ENCODE results near the gene SFXN4. TPM values are rescaled to one million over a fixed set of nuclear protein-coding genes. Genes with fewer than 3 reads are reported as not detected.
A peak's percentile ranks its signal among the peaks of the same experiment; 100 is the strongest.
"Not testable (repeated sequence)": the region's sequence is repeated elsewhere in the genome, so short reads cannot be mapped to it uniquely, and the experiment has no call there.

SFXN4 gene
- polyA plus RNA-seq, 3 donors = 28.2 to 34.2 (median 31.9) TPM

DNA sequence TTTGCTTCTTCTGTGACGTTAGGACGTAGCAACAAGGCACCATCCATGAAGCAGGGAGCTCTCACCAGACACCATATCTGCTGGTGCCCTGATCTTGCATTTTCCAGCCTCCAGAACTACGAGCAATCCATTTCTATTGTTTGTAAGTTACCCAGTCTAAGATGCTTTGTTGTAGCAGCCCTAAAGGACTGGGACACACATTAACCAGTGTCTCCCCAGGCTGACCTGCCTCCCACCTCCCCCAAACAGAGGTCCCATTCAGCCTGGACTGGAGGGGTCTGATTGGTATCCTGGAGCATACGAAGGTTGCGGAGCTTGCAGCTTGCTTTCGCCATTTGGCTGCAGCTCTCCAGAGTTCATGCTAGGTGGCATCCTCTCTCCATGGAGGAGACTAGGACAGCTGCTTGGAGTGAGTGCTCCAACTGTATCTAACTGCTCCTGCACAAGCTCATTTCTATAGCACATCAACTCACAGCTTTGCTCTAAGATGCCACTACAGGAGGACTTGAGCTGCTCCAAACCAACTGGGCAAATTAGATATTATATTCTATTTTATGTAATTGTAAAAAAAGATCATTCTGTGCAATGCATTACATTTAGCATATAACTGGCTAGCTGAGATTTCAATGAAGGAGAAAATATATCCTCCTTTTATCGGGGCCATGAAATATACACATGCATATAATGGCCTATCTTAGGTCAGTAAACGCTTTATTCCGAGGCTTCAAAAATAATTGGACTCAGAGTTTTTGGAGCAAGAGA lies 33.9 kb upstream of the SFXN4 start:
- DNase-seq (ENCODE audit: extremely low read depth in 1 of 11, low read depth in 9 of 11, low spot score in 4 of 11) = peak in 3 of 11 donors; percentile 63 to 71 (median 64)

DNA sequence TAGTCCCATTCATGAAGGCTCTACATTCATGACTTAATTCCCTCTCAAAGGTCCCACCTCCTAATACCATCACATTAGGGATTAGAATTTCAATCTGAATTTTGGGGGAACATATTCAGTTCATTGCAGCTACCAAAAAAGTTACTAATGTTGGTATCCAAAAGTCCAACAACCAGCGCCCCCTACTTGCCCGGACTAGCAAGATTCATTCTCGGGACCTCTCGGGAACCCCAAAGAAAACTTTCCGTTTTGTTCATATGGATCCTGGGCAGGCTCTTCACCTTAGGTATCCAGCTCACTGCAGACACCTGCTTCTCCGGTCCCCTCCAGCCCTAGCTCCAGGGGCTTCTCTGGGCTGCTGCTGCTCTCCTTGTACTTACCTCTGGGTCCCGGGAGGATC lies 32.9 kb upstream of the SFXN4 start:
- DNase-seq (ENCODE audit: extremely low read depth in 1 of 11, low read depth in 9 of 11, low spot score in 4 of 11) = no peak

DNA sequence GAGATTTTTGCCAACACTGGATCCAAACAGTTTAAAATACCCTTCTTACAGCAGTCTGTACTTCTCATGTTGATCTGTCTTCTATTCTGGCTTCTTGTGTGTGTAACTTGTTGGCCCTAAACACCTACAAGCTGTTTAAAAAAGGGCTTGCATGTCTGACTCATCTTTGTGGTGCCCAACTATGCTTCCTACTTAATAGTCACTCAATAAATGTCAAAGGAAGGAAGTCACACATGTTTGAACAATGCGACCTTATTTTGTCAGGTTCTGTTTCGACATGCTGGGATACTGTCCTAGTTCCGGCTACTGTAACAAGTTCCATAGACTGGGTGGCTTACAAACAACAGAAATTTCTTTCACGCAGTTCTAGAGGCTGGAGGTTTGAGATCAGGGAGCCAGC lies 32.4 kb upstream of the SFXN4 start:
- no peak for DNase-seq (ENCODE audit: extremely low read depth in 1 of 11, low read depth in 9 of 11, low spot score in 4 of 11)

DNA sequence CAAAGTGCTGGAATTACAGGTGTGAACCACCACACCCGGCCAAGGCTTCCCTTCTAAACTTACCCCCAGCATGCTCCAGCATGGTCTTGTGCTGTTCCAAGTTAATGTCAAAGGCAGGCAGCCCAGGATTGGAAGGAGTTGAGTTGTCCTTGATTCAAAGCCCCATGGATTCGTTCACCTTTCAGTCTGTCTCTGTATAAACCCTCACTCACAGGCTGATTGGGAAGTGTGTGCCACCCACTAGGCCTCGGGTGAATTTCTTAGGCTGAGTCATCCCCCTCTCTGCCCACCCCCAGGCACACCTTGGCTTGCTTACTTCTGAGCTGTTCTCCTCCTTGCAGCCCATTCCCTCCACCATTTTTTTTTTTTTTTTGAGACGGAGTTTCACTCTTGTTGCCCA lies 26.4 kb upstream of the SFXN4 start:
- no peak for DNase-seq (ENCODE audit: extremely low read depth in 1 of 11, low read depth in 9 of 11, low spot score in 4 of 11)

DNA sequence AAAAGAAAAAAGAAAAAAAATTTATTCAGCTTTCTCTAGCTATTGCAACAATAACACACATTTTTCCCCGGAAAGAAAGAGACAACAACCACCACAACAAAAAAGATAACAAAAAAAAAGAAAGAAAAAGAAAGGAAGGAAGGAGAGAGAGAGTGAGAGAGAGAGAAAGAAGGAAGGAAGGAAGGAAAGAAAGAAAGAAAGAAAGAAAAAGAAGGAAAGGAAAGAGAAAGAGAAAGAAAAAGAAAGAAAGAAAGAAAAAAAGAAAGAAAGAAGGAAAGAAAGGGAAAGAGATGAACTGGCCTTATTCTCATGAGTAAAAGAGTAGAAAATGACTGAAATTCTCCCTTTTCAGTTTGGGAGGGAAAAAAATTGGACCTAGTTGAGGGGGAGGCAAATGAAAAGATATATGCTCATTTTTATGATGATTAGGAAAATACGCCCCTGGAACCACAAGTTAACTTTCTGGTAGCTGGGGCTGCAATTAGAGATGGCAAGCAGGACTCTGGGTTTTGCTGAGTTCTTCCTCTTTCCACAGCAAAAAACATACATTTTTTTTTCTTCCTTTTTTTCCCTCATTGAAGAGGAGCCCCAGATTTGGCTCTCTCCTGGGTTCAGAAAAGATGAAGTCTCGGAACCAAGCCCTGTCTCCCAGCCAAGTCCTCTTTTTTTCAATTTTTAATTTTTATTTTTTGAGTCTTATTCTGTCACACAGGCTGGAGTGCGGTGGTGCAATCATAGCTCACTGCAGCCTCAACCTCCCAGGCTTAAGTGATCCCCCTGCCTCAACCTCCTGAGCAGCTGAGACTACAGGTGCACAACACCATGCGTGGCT lies 25.7 kb upstream of the SFXN4 start:
- no peak for DNase-seq (ENCODE audit: extremely low read depth in 1 of 11, low read depth in 9 of 11, low spot score in 4 of 11)

DNA sequence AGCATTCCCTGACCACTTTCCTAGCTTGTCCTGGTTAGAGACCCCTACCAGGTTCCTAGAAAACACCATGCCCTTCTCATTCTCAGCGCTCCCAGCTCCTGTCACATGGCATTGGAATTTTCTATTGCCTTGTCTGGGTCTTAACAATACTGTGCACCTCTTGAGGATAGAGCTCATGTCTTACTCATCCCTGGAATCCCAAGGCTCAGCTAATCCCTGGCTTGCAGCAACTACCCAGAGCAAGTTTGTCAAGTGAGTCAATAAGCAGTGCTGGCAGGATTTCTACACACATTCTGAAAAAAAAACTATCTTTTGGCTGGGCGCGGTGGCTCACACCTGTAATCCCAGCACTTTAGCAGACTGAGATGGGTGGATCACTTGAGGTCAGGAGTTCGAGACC lies 24.8 kb upstream of the SFXN4 start:
- DNase-seq (ENCODE audit: extremely low read depth in 1 of 11, low read depth in 9 of 11, low spot score in 4 of 11) = no peak

DNA sequence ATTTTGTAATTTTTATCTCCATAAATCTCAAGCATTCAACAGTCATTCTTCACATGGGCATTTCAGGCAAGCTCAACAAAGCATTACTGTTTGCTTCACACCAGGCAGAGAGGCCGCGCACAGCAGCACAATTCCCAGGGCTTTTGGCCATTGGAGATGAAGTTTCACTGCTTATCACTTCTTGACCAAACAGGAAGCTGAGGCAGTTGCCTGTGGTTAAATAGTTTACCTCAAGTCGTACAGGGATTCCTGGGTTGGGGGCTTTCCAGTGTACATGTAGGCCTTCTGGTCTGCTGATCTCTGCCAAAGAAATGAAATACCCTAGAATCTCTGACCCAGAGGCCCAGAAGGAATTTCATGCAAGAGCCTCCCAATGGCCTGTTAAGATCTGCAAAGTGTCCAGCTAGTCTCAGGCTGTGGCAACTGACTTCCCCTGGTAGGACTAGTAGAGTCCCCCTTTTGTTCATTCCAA lies 24.3 kb upstream of the SFXN4 start:
- no peak for DNase-seq (ENCODE audit: extremely low read depth in 1 of 11, low read depth in 9 of 11, low spot score in 4 of 11)

DNA sequence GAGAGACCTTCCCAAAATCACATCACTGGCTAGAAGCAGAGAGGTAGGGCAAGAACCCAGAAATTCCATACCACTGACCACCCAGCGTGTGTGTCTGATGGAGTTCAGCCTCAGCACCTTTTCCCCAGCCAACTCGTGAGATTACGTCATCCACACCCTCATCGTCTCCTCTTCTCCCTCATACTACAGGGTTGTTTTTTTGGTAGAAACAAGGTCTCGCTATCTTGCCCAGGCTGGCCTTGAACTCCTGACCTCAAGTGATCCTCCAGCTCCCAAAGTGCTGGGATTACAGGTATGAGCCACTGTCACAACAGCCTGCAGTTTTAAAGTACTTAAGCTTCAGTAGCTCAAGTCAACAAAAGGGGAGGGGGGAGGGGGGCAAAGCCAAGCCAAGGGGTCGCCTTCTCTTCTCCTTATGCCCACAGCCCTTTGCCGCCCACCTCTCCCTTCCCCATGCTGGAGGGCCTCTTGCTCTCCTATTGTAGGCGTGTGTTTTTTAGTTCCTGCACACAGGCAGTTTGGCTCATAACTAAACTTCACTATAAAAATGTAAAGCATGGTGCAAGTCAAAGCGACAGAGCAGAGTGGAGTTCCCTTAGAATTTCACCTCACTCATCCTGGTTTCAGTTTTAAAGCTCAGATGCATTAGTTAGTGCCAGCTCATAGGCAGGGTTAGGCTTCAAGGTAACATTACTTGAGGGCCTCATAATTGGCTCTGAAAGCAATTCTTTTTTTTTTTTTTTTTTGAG lies 18.3 kb upstream of the SFXN4 start:
- no peak for DNase-seq (ENCODE audit: extremely low read depth in 1 of 11, low read depth in 9 of 11, low spot score in 4 of 11)

DNA sequence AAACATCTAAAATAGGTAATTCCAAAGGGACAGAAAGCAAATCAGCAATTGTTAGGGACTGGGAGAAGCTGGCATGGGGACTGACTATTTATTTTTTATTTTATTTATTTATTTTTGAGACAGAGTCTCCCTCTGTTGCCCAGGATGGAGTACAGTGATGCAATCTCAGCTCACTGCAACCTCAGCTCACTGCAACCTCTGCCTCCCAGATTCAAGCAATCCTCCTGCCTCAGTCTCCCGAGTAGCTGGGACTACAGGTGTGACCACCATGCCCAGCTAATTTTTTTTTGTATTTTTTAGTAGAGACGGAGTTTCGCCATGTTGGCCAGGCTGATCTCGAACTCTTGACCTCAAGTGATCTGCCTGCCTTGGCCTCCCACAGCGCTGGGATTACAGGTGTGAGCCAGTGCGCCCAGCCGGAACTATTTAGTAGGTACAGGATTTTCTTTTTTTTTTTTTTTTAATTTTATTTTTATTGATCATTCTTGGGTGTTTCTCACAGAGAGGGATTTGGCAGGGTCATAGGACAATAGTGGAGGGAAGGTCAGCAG lies 15.4 kb upstream of the SFXN4 start:
- DNase-seq (ENCODE audit: extremely low read depth in 1 of 11, low read depth in 9 of 11, low spot score in 4 of 11) = not testable (repeated sequence)

DNA sequence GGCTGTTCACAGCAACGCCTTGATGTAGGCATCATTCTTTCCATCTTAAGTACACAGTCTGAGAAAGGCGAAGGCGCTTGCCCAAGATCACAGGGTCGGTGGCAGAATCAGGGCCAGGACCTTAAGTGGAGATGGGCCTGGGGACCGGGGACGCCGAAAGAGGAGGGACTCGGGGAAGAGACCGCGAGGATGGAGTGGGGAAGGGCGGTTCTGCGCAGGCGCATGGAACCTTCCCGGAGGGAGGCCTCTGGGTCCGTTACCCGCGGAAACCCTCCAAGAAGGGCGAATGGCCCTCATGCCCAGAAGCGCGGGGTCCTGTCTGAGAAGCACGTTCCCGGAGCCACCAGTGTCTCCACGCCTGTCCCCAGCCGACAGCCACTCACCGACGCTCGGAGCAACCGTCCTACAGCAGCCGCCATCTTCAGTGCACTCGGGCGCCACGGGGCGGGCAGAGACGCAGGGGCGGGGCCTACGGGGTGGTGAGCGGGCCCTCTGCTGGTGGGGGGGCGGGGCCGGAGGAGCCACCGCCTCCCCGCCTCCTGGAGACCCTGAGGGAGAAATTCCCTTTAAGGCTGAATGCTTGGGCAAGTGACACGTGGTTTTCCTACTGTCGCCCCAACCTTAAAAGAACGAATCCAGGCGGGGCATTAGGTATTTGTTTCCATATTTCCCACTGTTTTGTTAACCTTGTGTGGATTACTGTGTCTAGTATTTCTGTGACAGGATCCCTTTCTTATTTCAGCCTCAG lies 13.0 kb upstream of the SFXN4 start, which contains the start of gene PRDX3:
Gene PRDX3 (minus strand): TSS at position 441 of the 748 bp plus-strand sequence. CDS start 22 bp downstream, at position 419.
- peak; percentile 76 to 91 (median 87) for DNase-seq (ENCODE audit: extremely low read depth in 1 of 11, low read depth in 9 of 11, low spot score in 4 of 11)

DNA sequence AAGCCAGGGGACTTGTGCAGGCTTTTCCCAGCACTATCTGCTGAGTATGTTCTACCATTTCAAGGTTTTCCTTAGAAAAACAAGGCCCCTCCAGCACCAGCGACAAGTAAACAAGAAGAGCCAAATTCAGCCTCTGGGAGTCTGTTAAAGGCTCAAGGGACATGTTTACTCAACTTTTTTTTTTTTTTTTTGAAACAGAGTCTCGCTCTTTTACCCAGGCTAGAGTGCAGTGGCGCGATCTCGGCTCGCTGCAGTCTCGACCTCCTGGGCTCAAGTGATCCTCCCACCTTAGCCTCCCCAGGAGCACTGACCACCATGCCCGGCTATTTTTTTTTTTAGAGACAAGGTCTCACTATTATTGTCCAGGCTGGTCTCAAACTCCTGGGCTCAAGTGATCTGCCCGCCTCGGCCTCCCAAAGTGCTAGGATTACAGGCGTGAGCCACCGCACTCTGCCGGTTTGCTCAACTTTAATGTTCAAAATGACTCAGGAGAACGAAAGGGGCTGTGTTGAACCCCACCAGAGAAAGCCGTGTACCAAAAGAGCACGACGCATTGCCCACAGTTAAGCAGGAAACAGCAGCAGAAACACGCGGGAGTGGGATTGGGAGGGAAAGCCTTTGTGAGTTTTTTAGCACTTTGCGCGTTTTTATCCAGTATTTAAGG lies 12.3 kb upstream of the SFXN4 start:
- DNase-seq (ENCODE audit: extremely low read depth in 1 of 11, low read depth in 9 of 11, low spot score in 4 of 11) = peak in 1 of 11 donors; percentile 3

DNA sequence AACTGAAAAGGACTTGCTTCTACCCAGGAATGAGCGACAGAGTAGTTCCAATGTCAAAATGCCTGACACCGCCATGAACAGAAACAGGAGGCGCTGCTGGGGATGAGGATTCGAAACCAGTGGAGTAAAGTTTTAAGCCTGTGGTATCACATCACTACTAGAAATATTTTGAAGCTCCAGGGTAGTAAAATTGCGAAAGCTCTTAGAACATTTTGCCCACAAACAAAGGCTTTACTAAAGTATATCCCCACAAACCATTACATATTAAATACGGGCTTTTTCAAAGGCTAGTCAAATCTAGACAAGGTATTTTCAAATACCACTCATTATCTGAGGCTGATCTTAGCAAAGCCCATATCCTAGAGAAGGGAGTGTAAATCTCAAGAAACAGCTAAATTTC lies 10.7 kb upstream of the SFXN4 start:
- no peak for DNase-seq (ENCODE audit: extremely low read depth in 1 of 11, low read depth in 9 of 11, low spot score in 4 of 11)

DNA sequence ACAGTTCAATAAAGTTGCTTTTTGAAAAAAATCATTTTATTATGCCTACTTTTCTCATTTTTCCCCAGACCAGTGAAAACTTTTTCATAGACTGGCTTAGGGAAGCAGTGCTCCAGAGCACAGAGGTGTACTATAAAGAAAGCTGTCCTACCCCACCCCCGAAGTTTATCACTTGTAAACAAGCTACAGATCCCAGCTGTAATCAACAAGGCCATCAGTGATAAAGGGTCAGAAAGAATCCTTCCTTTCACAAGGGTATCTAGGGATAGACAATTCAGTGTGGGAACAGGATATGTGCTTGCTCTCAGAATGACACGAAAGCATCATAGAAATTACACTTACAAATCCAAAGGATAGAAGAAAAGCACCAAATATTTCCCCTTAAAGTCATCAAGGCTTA lies 8.6 kb upstream of the SFXN4 start:
- no peak for DNase-seq (ENCODE audit: extremely low read depth in 1 of 11, low read depth in 9 of 11, low spot score in 4 of 11)

DNA sequence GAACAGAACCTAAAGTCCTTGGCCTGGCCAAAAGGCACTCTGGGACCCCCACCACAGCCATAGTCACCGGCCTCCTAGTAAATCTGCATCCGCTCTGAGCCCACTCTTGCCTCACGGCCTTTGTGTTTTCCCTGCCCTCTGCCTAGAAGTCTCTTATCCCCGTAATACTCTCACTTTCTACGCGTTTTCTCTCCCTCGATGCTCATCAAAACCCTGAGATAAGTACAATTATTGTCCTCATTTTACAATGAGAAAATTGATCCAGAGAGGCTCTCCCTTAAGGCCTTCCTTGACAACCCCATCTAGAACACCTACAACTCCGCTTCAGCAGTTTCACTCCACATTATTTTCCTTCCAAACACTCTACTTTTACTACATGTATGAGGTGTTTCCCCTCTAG lies 1.5 kb upstream of the SFXN4 start:
- no peak for DNase-seq (ENCODE audit: extremely low read depth in 1 of 11, low read depth in 9 of 11, low spot score in 4 of 11)

DNA sequence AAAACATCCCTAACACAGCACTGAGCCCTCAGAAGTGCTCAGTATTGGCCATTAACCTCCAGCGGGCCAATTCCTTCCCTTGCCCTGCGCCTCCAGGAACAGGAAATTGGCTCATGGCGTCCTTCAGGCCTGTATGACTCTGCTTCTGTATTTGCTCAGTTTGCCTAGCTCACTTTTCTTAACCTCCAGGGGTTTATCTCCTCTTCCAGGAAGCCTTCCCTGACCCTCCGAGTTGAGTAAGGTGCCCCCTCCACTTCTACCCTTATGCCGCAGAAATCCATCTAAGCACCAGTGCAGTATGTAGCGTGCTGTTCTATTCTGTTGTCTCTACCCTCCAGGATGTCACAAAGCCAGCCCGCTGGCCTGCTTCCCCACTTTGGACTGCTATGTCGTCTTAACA lies 1.1 kb upstream of the SFXN4 start:
- no peak for DNase-seq (ENCODE audit: extremely low read depth in 1 of 11, low read depth in 9 of 11, low spot score in 4 of 11)

DNA sequence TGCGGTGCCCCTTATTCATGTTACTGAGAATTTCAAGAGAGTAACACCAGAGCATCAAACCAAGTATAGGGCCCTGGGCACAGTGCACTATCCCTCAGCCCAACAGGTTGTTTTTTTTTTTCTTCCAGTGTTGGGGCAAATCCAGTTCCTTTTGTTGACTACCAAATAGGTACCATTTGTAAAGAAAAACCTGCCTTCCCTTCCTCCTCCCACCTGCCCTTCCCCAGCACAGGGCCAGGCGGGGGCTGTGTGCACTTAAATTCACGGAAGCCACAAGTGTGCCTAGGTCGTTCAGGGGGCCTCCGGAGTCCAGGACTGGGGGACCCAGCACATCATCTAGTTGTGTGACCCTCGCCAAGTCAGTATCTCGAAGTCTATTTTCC lies 595 bp upstream of the SFXN4 start:
- no peak for DNase-seq (ENCODE audit: extremely low read depth in 1 of 11, low read depth in 9 of 11, low spot score in 4 of 11)

DNA sequence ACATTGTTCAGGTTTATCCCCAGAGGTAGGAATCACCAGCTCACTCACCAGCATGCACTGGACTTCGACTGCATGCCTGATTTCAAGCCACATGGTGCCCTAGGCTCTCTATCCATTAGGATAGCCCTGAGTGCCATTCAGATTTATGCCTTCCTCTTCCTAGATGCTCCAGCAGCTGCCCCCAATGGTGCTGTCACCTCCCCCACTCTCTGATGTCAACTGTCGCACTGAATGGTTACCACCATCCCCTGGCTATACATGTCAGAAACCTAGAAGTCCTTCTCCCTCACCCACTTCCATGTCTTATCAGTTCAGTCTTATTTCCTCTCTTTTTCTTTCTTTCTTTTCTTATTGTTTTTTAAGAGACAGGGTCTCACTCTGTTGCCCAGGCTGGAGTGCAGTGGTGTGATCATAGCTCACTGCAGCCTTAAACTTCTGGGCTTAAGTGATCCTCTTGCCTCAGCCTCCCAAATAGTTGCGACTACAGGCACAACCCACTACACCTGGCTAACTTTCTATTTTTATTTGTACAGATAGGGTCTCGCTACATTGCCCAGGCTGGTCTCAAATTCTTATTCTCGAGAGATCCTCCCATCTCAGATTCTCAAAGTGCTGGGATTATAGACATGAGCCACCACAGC lies 2.9 kb downstream of the SFXN4 start:
- peak in 1 of 11 donors; percentile 2 for DNase-seq (ENCODE audit: extremely low read depth in 1 of 11, low read depth in 9 of 11, low spot score in 4 of 11)
